ENCODE data around the gene CASZ1. TPM values are rescaled to one million over a fixed set of nuclear protein-coding genes. Genes with fewer than 3 reads are reported as not detected.

The CASZ1 gene
- total RNA-seq, 1 experiment from 2014 or later: 12.6 TPM

- no peaks in the 10 kb centered on the region for H3K4me1 Mint-ChIP-seq (ENCODE audit: low read depth, unreplicated experiment)
- CTCF ChIA-PET: no interaction called here
- no peaks in the 10 kb centered on the region for H3K27me3 Mint-ChIP-seq (ENCODE audit: unreplicated experiment)
- H3K27ac Mint-ChIP-seq (ENCODE audit: unreplicated experiment): no peak overlapping the region
- no peaks in the 10 kb centered on the region for H3K9me3 Mint-ChIP-seq (ENCODE audit: low read depth, unreplicated experiment)
- no peak overlapping the region for H3K4me3 Mint-ChIP-seq (ENCODE audit: low read depth, unreplicated experiment)
- H3K36me3 Mint-ChIP-seq (ENCODE audit: insufficient read depth, unreplicated experiment): no peaks in the 10 kb centered on the region
- no peak for DNase-seq
- intact Hi-C loops (cut with micrococcal nuclease; ENCODE audit: unreplicated experiment): no loop called here
- no peak for TF ChIP-seq CTCF (IDR thresholded peaks at IDR 0.05; ENCODE audit: unreplicated experiment)
- BruUV-seq (replicated peaks): no TSS peak
These were observed 59.5 kb downstream of the CASZ1 start for GRCh38 chr1:10736634-10737586.

GRCh38 chr1:10735563-10736305, 60.7 kb downstream of the CASZ1 start:
- TF ChIP-seq CTCF (IDR thresholded peaks at IDR 0.05; ENCODE audit: unreplicated experiment): no peak
- no peaks in the 10 kb centered on the region for H3K4me1 Mint-ChIP-seq (ENCODE audit: low read depth, unreplicated experiment)
- no peak overlapping the region for H3K4me3 Mint-ChIP-seq (ENCODE audit: low read depth, unreplicated experiment)
- no TSS peak for BruUV-seq (replicated peaks)
- no peak overlapping the region for H3K27ac Mint-ChIP-seq (ENCODE audit: unreplicated experiment)
- no peaks in the 10 kb centered on the region for H3K27me3 Mint-ChIP-seq (ENCODE audit: unreplicated experiment)
- CTCF ChIA-PET: interaction anchor here (0.6 kb wide), 1 partner anchor 12 kb away, joined by 4 read pairs; no protein-coding TSS in a partner anchor
- H3K9me3 Mint-ChIP-seq (ENCODE audit: low read depth, unreplicated experiment): no peaks in the 10 kb centered on the region
- no peaks in the 10 kb centered on the region for H3K36me3 Mint-ChIP-seq (ENCODE audit: insufficient read depth, unreplicated experiment)
- intact Hi-C loops (cut with micrococcal nuclease; ENCODE audit: unreplicated experiment): no loop called here
- no peak for DNase-seq

- TF ChIP-seq CTCF (IDR thresholded peaks at IDR 0.05; ENCODE audit: unreplicated experiment): no peak
- Mint-ChIP-seq H3K27me3 (ENCODE audit: unreplicated experiment) (no peaks in the 10 kb centered on the region), H3K4me1 (ENCODE audit: low read depth, unreplicated experiment) (no peaks in the 10 kb centered on the region), H3K4me3 (ENCODE audit: low read depth, unreplicated experiment) (no peak overlapping the region), H3K36me3 (ENCODE audit: insufficient read depth, unreplicated experiment) (no peaks in the 10 kb centered on the region), H3K9me3 (ENCODE audit: low read depth, unreplicated experiment) (no peaks in the 10 kb centered on the region), H3K27ac (ENCODE audit: unreplicated experiment) (no peak overlapping the region)
- CTCF ChIA-PET: interaction anchor here (0.6 kb wide), 1 partner anchor 13 kb away, joined by 4 read pairs; no protein-coding TSS in a partner anchor
- BruUV-seq (replicated peaks): no TSS peak
- intact Hi-C loops (cut with micrococcal nuclease; ENCODE audit: unreplicated experiment): loop anchor here (5.0 kb wide), 1 partner anchor 42 kb away; no protein-coding TSS in a partner anchor
- DNase-seq: no peak
These were observed 61.4 kb downstream of the CASZ1 start for GRCh38 chr1:10734962-10735544.

- DNase-seq: no peak
- H3K27ac Mint-ChIP-seq (ENCODE audit: unreplicated experiment): no peak overlapping the region
These were observed 62.1 kb downstream of the CASZ1 start for GRCh38 chr1:10734375-10734774.

More at GRCh38 chr1:10734375-10734774, 62.1 kb downstream of the CASZ1 start:
- no peaks in the 10 kb centered on the region for H3K9me3 Mint-ChIP-seq (ENCODE audit: low read depth, unreplicated experiment)
- H3K27me3 Mint-ChIP-seq (ENCODE audit: unreplicated experiment): no peaks in the 10 kb centered on the region
- no peak overlapping the region for H3K4me3 Mint-ChIP-seq (ENCODE audit: low read depth, unreplicated experiment)
- TF ChIP-seq CTCF (IDR thresholded peaks at IDR 0.05; ENCODE audit: unreplicated experiment): no peak
- BruUV-seq (replicated peaks): no TSS peak
- no peaks in the 10 kb centered on the region for H3K36me3 Mint-ChIP-seq (ENCODE audit: insufficient read depth, unreplicated experiment)
- intact Hi-C loops (cut with micrococcal nuclease; ENCODE audit: unreplicated experiment): loop anchor here (5.0 kb wide), 1 partner anchor 43 kb away; no protein-coding TSS in a partner anchor
- H3K4me1 Mint-ChIP-seq (ENCODE audit: low read depth, unreplicated experiment): no peaks in the 10 kb centered on the region
- CTCF ChIA-PET: no interaction called here
